GM18870 (cell line): ENCODE measurements around the gene RETREG1.
A peak's percentile ranks its signal among the peaks of the same experiment; 100 is the strongest.
"Not testable (repeated sequence)": the region's sequence is repeated elsewhere in the genome, so short reads cannot be mapped to it uniquely, and the experiment has no call there.

ENCODE experiments used
- ATAC-seq: cut with Tn5 transposase; IDR thresholded peaks from one replicate; pipeline ENCODE4 v1.9.1; 2021; ENCODE audit warnings: moderate library complexity; ENCODE audit not compliant: unreplicated experiment

Gene RETREG1

GRCh38 chr5:16457853-16458252 lies 158.9 kb downstream of the RETREG1 start:
- no peak for ATAC-seq

GRCh38 chr5:16457451-16457850 lies 159.3 kb downstream of the RETREG1 start:
- ATAC-seq = no peak

GRCh38 chr5:16456103-16456832 lies 160.5 kb downstream of the RETREG1 start:
- peak; percentile 79 for ATAC-seq

GRCh38 chr5:16455668-16456067 lies 161.1 kb downstream of the RETREG1 start:
- no peak for ATAC-seq

GRCh38 chr5:16454686-16455085 lies 162.1 kb downstream of the RETREG1 start:
- ATAC-seq = no peak

GRCh38 chr5:16453609-16454008 lies 163.2 kb downstream of the RETREG1 start:
- no peak for ATAC-seq

- peak; percentile 69 for ATAC-seq
Observed at GRCh38 chr5:16450163-16450562, 166.6 kb downstream of the RETREG1 start.

- ATAC-seq = no peak
Observed at GRCh38 chr5:16446993-16447392, 169.8 kb downstream of the RETREG1 start.

GRCh38 chr5:16437977-16438376 lies 178.8 kb downstream of the RETREG1 start:
- ATAC-seq = no peak

- not testable (repeated sequence) for ATAC-seq
Observed at GRCh38 chr5:16436065-16436682, 180.6 kb downstream of the RETREG1 start.

- ATAC-seq = no peak
Observed at GRCh38 chr5:16431490-16431889, 185.3 kb downstream of the RETREG1 start.

- ATAC-seq = no peak
Observed at GRCh38 chr5:16430349-16431089, 186.3 kb downstream of the RETREG1 start.

- no peak for ATAC-seq
Observed at GRCh38 chr5:16428359-16428758, 188.4 kb downstream of the RETREG1 start.

- no peak for ATAC-seq
Observed at GRCh38 chr5:16427587-16427986, 189.2 kb downstream of the RETREG1 start.
